HG02840 (cell line): ENCODE data around the gene SLC25A51.

Experiments
- ATAC-seq: cut with Tn5 transposase; IDR thresholded peaks from one replicate; pipeline ENCODE4 v1.9.1; 2021; ENCODE audit warnings: mild to moderate bottlenecking, moderate library complexity, moderate number of reproducible peaks; ENCODE audit not compliant: unreplicated experiment, low FRiP score

SLC25A51 gene

DNA sequence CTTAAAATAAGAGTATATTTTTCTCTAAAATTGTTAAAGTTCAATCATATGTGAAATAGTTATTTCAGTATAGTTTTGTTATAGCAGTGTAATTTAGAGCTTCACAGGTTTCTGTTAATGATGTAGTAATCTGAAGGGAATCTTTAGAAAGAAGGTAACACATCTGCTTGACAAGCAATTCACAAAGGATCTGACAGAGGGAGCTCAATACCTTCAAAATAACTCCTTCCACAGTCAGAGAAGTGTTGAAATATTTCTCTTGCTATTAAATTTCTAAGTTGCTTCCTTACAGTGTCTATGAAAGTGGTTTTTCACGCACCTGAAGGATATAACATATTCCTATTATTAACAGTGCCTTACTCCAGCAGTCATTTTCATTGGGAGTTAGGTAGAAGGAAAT, 44.9 kb downstream of the SLC25A51 start:
- ATAC-seq, result no peak

DNA sequence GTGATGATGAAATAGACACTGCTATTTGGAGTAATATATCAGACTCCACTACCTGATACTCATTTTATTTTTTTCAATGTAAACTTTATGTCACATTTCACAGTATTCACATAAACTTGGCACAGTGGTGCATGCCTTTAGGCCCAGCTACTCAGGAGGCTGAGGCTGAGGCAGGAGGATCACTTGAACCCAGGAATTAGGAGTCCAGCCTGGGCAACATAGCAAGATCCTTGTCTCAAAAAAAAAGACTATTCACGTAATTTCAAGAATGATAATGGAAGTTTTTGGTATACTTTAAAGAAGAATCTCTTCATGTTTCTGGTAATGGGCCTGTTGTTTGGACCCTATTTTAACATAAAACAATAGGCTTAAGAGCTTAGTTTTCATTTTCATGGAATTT, 47.4 kb downstream of the SLC25A51 start:
- ATAC-seq, result no peak

DNA sequence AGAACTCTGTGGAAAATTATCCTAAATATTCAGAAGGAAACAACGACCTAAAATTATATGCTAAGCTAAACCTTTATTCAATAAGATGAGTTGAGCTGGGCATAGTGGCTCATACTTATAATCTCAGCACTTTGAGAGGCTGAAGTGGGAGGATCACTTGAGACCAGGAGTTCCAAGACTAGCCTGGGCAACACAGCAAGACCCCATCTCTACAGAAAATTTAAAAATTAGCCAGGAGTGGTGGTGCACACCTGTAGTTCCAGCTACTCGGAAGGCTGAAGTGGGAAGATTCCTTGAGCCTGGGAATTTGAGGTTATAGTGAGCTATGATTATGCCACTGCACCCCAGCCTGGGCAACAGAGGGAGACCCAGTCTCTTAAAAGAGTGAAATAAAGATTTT, 51.7 kb downstream of the SLC25A51 start:
- ATAC-seq, result no peak

DNA sequence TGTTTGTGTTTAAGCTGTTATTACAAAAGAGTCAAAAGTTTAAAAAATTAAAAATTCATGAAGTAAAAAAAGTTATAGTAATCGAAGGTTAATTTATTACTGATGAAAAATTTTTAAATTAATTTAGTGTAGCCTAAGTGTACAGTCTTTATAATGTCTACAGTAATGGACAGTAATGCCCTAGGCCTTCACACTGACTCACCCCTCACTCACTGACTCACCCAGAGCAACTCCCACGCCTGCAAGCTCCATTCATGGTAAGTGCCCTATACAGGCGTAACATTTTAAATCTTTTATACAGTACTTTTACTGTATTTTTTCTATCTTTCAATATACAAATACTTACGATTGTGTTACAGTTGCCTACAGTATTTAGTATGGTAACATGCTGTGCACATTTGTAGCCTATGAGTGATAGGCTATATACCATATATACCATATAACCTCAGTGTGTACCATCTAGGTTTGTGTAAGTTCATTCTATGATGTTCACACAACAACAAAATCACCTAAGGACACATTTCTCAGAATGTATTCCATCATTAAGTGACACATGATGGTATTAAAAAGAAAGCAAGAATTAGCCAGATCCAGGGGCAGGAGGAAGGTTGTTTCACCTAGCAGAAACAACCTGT, 63.2 kb downstream of the SLC25A51 start:
- no peak for ATAC-seq

DNA sequence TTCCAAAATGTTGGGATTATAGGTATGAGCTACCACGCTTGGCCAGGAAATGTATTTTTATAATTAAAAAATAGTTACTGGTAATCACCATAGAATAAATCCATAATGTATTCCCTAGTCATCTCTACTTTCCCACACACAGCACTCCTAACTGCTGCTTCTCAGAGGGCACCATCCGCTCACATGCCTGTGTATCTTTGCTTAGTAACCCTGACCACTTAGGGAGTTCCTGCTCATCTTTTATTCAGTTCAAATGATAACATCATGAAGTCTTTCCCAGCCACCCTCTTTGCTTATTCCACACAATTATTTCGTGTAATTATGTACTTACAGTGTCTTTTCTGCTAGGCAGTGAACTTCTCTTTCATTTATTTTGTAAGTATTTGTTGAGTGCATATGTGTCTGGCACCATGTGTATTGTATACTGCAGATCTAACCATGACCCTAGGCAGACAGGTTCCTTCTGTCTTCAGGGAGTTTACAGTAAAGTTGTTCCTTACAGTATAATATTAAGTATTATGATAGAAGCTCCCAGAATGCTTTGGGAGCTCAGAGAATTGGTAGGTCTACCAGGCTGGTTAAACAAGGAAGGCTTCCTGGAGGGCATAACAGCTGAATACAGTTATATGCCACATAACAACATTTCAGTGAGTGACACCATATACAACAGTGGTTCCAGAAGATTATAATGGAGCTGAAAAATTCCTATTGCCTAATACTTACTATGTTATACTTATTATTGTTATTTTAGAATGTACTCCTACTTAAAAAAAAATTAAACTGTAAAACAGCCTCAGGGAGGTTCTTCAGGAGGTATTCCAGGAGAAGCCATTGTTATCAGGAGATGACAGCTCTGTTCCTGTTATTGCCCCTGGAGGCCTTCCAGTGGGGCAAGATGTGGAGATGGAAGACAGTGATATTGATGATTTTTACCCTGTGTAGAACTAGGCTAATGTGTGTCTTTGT, 64.1 kb downstream of the SLC25A51 start:
- no peak for ATAC-seq
